SK-N-SH (cell line): Measurements from ENCODE around the gene ANKRD33B. TPM values are rescaled to one million over a fixed set of nuclear protein-coding genes. Genes with fewer than 3 reads are reported as not detected.

Experiments used
- CTCF ChIA-PET: fragments of 300-600, 350-600 bp; formaldehyde crosslinking; extraction: SDS; loops from one replicate; lab custom pipeline; 2021; lab: Yijun Ruan, JAX
- POLR2A ChIA-PET: fragments of 350-600 bp; sonication (Branson Sonifier 250); formaldehyde crosslinking; extraction: SDS; loops from one replicate; lab custom pipeline; 2020; ENCODE audit warnings: antibody characterized with exemption, inconsistent platforms; lab: Yijun Ruan, JAX
- DNase-seq: peaks from one replicate; pipeline ENCODE4 v3.0.0; 2012
- H2AFZ ChIP-seq: fragments of 200-600 bp; sonication (generic); 2 replicates; pipeline ENCODE4 v1.8.1; 2016; ENCODE audit warnings: antibody characterized with exemption, mild to moderate bottlenecking, low read depth
- H3F3A ChIP-seq: fragments of 200-600 bp; sonication (generic); replicated peaks from 2 replicates; pipeline ENCODE3; 2016; ENCODE audit warnings: antibody characterized with exemption, mild to moderate bottlenecking; ENCODE audit not compliant: insufficient read depth
- H3K27ac ChIP-seq, 2 experiments: fragments of 200-500 bp in 1 of 2; fragments of 200-600 bp in 1 of 2; sonication (Bioruptor generic) in 1 of 2; sonication (generic), shearing (Covaris generic) in 1 of 2; 2 replicates each; pipeline versions ENCODE4 v1.5.1 to v1.6.1; 2014 to 2016; ENCODE audit warnings: low read depth in 2 of 2, inconsistent platforms in 1 of 2, low read length in 1 of 2, mild to moderate bottlenecking in 1 of 2, mixed read lengths in 1 of 2
- H3K27me3 ChIP-seq: fragments of 200-600 bp; sonication (generic), shearing (Covaris generic); 2 replicates; pipeline ENCODE4 v1.6.1; 2016; ENCODE audit warnings: mixed run types; ENCODE audit not compliant: insufficient read depth
- H3K36me3 ChIP-seq, 2 experiments: fragments of 200-500 bp in 1 of 2; fragments of 200-600 bp in 1 of 2; sonication (Bioruptor generic) in 1 of 2; sonication (generic) in 1 of 2; replicated peaks in 1 of 2; 2 replicates each; pipeline versions ENCODE3 to v1.5.1; 2014 to 2016; ENCODE audit warnings: low read length in 1 of 2, mild to moderate bottlenecking in 1 of 2; ENCODE audit not compliant: insufficient read depth in 2 of 2, control insufficient read depth in 1 of 2
- H3K4me1 ChIP-seq, 2 experiments: fragments of 200-500 bp in 1 of 2; fragments of 200-600 bp in 1 of 2; sonication (Bioruptor generic) in 1 of 2; sonication (generic), shearing (Covaris generic) in 1 of 2; 2 replicates each; pipeline versions ENCODE4 v1.5.1 to v1.6.1; 2014 to 2016; ENCODE audit warnings: low read depth in 1 of 2, low read length in 1 of 2, mixed run types in 1 of 2; ENCODE audit not compliant: insufficient read depth in 2 of 2, control insufficient read depth in 1 of 2
- H3K4me2 ChIP-seq: fragments of 200-600 bp; sonication (generic), shearing (Covaris generic); 2 replicates; pipeline ENCODE4 v1.6.1; 2017; ENCODE audit warnings: mixed run types
- H3K4me3 ChIP-seq, 2 experiments: fragments of 200-500 bp in 1 of 2; fragments of 200-600 bp in 1 of 2; sonication (Bioruptor generic) in 1 of 2; sonication (generic), shearing (Covaris generic) in 1 of 2; 2 replicates each; pipeline versions ENCODE4 v1.5.1 to v1.8.1; 2014 to 2016; ENCODE audit warnings: low read depth in 2 of 2, inconsistent platforms in 1 of 2, low read length in 1 of 2, mild to moderate bottlenecking in 1 of 2, mixed read lengths in 1 of 2, moderate library complexity in 1 of 2
- H3K79me2 ChIP-seq: fragments of 200-600 bp; sonication (generic); 2 replicates; pipeline ENCODE4 v1.8.1; 2017; ENCODE audit warnings: mild to moderate bottlenecking; ENCODE audit not compliant: insufficient read depth
- H3K9ac ChIP-seq: fragments of 200-600 bp; sonication (generic); 2 replicates; pipeline ENCODE4 v1.6.1; 2017; ENCODE audit warnings: mixed run types
- H3K9me2 ChIP-seq: fragments of 200-600 bp; sonication (generic); 2 replicates; pipeline ENCODE4 v1.6.1; 2017; ENCODE audit warnings: mixed run types
- H3K9me3 ChIP-seq: fragments of 200-600 bp; sonication (generic); 2 replicates; pipeline ENCODE4 v1.6.1; 2017; ENCODE audit warnings: mixed run types, mild to moderate bottlenecking, moderate library complexity
- H4K20me1 ChIP-seq: fragments of 200-600 bp; sonication (generic); 2 replicates; pipeline ENCODE4 v1.6.1; 2017; ENCODE audit warnings: mild to moderate bottlenecking, mixed run types; ENCODE audit not compliant: insufficient read depth
- CTCF ChIP-seq: fragments of 200-600 bp; sonication (generic); IDR thresholded peaks from 2 replicates; pipeline ENCODE4 v1.6.1; 2017; ENCODE audit warnings: antibody characterized with exemption, mild to moderate bottlenecking, moderate library complexity
- EP300 ChIP-seq, 2 experiments: IDR thresholded peaks; 2 replicates each; pipeline versions ENCODE4 v1.4.0 to v1.6.1; 2012; ENCODE audit warnings: borderline replicate concordance in 1 of 2, low read depth in 1 of 2, low read length in 1 of 2
- FOSL2 ChIP-seq: IDR thresholded peaks from 2 replicates; pipeline ENCODE4 v1.4.0; 2012; ENCODE audit warnings: low read depth, mild to moderate bottlenecking, moderate library complexity, borderline replicate concordance
- GABPA ChIP-seq: IDR thresholded peaks from 2 replicates; pipeline ENCODE4 v1.4.0; 2012; ENCODE audit warnings: low read depth, mild to moderate bottlenecking
- GATA2 ChIP-seq: sonication (generic); formaldehyde crosslinking; IDR thresholded peaks from 2 replicates; pipeline ENCODE4 v1.5.0; 2020; ENCODE audit warnings: mild to moderate bottlenecking, missing genetic modification reagents
- MAX ChIP-seq: IDR thresholded peaks from 2 replicates; pipeline ENCODE4 v1.4.0; 2012; ENCODE audit warnings: low read depth
- MEF2A ChIP-seq: IDR thresholded peaks from 2 replicates; pipeline ENCODE4 v1.4.0; 2012; ENCODE audit warnings: low read depth, borderline replicate concordance
- REST ChIP-seq: IDR thresholded peaks from 2 replicates; pipeline ENCODE4 v1.6.1; 2012; ENCODE audit warnings: mild to moderate bottlenecking, low read depth, low read length, moderate library complexity
- SMC3 ChIP-seq: IDR thresholded peaks from 2 replicates; pipeline ENCODE4 v1.6.1; 2012; ENCODE audit warnings: low read depth, low read length, improper control_type of control experiment
- TAF1 ChIP-seq: IDR thresholded peaks from 2 replicates; pipeline ENCODE4 v1.6.1; 2012; ENCODE audit warnings: low read depth, mild to moderate bottlenecking, low read length, moderate library complexity, borderline replicate concordance
- TCF12 ChIP-seq: IDR thresholded peaks from 2 replicates; pipeline ENCODE4 v1.4.0; 2012
- USF2 ChIP-seq: fragments of 150-350 bp; IDR thresholded peaks from 2 replicates; pipeline ENCODE4 v1.6.1; 2017; ENCODE audit warnings: antibody characterized with exemption, low read length, low read depth, borderline replicate concordance
- whole genome bisulfite sequencing: methylation state at CpG from one replicate; pipeline ENCODE4 v1.1.6; 2017; ENCODE audit warnings: low lambda C conversion rate; 5-methylcytosine and 5-hydroxymethylcytosine counted together
- polyA plus RNA-seq, 3 experiments: library from polyadenylated mRNA; depleted of rRNA; stranded (reverse); fragments of >200 nt; gene quantifications; 2 replicates each; pipeline ENCODE4 v1.2.3, GENCODE V29; 2012

ANKRD33B gene
- polyA plus RNA-seq, 1 of the 3 experiments (the other 2 are of a cell fraction): 1.8 TPM

- no peak for TF ChIP-seq USF2
- TF ChIP-seq, all 33 proteins: peak for 9
Measured at GRCh38 chr5:10695055-10695649, 131.3 kb downstream of the ANKRD33B start (continued).

- Histone ChIP-seq H3K9me2 (no peaks in the 10 kb centered on the region), H3K4me3 (no peak overlapping the region), H2AFZ (no peak overlapping the region), H3K79me2 (peaks cover 39% of the 10 kb centered on the region; the same call in 1 of the 2 replicates), H3K9ac (no peak overlapping the region), H3F3A (peaks cover 23% of the 10 kb centered on the region), H3K27ac (no peak overlapping the region), H4K20me1 (peaks cover 5% of the 10 kb centered on the region; the same call in 1 of the 2 replicates), H3K36me3 (peaks cover 0 to 3% of the 10 kb centered on the region in 2 experiments), H3K4me1 (peaks cover 26 to 37% of the 10 kb centered on the region in 2 experiments), H3K4me2 (no peak overlapping the region), H3K9me3 (no peaks in the 10 kb centered on the region), H3K27me3 (no peaks in the 10 kb centered on the region)
- no peak for TF ChIP-seq MAX
- TF ChIP-seq MEF2A: no peak
- no peak for TF ChIP-seq REST
- TF ChIP-seq GATA2 (CRISPR knock-in tag): no peak
- TF ChIP-seq CTCF: no peak
- no peak for TF ChIP-seq GABPA
- TF ChIP-seq SMC3: no peak
- no peak for TF ChIP-seq TCF12
- TF ChIP-seq TAF1: no peak
- no peak for TF ChIP-seq FOSL2
- no peak for TF ChIP-seq EP300 (IDR thresholded peaks at IDR 0.05; ENCODE audit: borderline replicate concordance in 1 of 2, low read depth in 1 of 2, low read length in 1 of 2)
- no peak for DNase-seq
- ChIA-PET POLR2A (interaction anchor here (1.2 kb wide), 1 partner anchor 80 kb away, joined by 3 read pairs; no protein-coding TSS in a partner anchor), CTCF (interaction anchor here (0.6 to 3.0 kb wide), 27 partner anchors 9 to 1328 kb away, joined by 3 to 16 read pairs (median 4); no protein-coding TSS in a partner anchor)
- WGBS: 85% methylated on average over 7 of the region's 7 CpGs
Measured at GRCh38 chr5:10695759-10696543, 132.1 kb downstream of the ANKRD33B start.
